Vagina (tissue), 2 donors: ENCODE data around the gene UNC13B.

Experiments
- POLR2A ChIP-seq, 2 donors: fragments of 450-650 bp; IDR thresholded peaks; one replicate each; pipeline ENCODE4 v1.6.1; 2017; ENCODE audit warnings: antibody characterized with exemption in 2 of 2, mild to moderate bottlenecking in 2 of 2, moderate library complexity in 2 of 2
- POLR2AphosphoS5 ChIP-seq, 2 donors: sonication (generic); formaldehyde crosslinking; IDR thresholded peaks; one replicate each; pipeline ENCODE4 v1.9.0; 2017; ENCODE audit warnings: antibody characterized with exemption in 2 of 2, mild to moderate bottlenecking in 2 of 2, low read depth in 1 of 2; ENCODE audit not compliant: insufficient read depth in 1 of 2
- TF ChIP-seq, protein P1 (sequence below), 3 experiments: fragments of 450-650 bp in 2 of 3; fragments of 200-600 bp in 1 of 3; sonication (generic) in 1 of 3; IDR thresholded peaks; one replicate each; pipeline ENCODE4 v1.5.1; 2017 to 2019; ENCODE audit warnings: antibody characterized with exemption in 3 of 3, mild to moderate bottlenecking in 2 of 3, moderate library complexity in 2 of 3

DNA sequence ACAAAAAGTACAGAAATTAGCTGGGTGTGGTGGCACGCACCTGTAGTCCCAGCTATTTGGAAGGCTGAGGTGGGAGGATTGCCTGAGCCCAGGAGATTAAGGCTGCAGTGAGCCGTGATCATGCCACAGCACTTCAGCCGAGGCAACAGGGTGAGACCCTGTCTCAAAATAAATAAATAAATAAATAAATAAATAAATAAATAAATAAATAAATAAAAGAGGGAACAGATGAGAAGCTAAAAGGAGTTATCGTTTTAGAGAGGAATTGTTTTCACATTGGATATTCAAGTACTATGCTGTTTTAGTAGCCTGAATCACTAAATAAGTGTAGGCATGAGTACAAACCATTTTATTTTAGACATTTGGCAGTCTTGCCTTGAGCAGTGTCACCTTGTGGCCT lies 151.7 kb downstream of the UNC13B start:
- TF ChIP-seq POLR2AphosphoS5 (IDR thresholded peaks at IDR 0.05; ENCODE audit: insufficient read depth in 1 of 2, low read depth in 1 of 2) (no peak), POLR2A (IDR thresholded peaks at IDR 0.05) (no peak)
- TF ChIP-seq, protein P1, sequence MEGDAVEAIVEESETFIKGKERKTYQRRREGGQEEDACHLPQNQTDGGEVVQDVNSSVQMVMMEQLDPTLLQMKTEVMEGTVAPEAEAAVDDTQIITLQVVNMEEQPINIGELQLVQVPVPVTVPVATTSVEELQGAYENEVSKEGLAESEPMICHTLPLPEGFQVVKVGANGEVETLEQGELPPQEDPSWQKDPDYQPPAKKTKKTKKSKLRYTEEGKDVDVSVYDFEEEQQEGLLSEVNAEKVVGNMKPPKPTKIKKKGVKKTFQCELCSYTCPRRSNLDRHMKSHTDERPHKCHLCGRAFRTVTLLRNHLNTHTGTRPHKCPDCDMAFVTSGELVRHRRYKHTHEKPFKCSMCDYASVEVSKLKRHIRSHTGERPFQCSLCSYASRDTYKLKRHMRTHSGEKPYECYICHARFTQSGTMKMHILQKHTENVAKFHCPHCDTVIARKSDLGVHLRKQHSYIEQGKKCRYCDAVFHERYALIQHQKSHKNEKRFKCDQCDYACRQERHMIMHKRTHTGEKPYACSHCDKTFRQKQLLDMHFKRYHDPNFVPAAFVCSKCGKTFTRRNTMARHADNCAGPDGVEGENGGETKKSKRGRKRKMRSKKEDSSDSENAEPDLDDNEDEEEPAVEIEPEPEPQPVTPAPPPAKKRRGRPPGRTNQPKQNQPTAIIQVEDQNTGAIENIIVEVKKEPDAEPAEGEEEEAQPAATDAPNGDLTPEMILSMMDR (IDR thresholded peaks at IDR 0.05) = no peak
